Lower lobe of right lung (tissue), 2 donors: ENCODE data around the gene PRIM2. TPM values are rescaled to one million over a fixed set of nuclear protein-coding genes. Genes with fewer than 3 reads are reported as not detected.

ENCODE experiments used
- ATAC-seq, 2 donors: fragments of 200-7000 bp; cut with Tn5 transposase; one replicate each; pipeline ENCODE4 v1.9.1; 2020 to 2022; ENCODE audit warnings: mild to moderate bottlenecking in 2 of 2, moderate library complexity in 2 of 2
- DNase-seq: peaks from one replicate; pipeline ENCODE4 v3.0.0-alpha.2; 2020
- H3K27ac ChIP-seq: fragments of 200-600 bp; one replicate; pipeline ENCODE4 v1.8.0; 2022
- H3K27me3 ChIP-seq: fragments of 200-600 bp; one replicate; pipeline ENCODE4 v1.8.0; 2022; ENCODE audit warnings: low read depth
- H3K36me3 ChIP-seq: fragments of 200-600 bp; one replicate; pipeline ENCODE4 v1.8.0; 2022; ENCODE audit warnings: mild to moderate bottlenecking
- H3K4me1 ChIP-seq: fragments of 200-600 bp; one replicate; pipeline ENCODE4 v1.8.0; 2022
- H3K4me3 ChIP-seq: fragments of 200-600 bp; one replicate; pipeline ENCODE4 v1.8.0; 2022; ENCODE audit warnings: mild to moderate bottlenecking
- H3K9me3 ChIP-seq: fragments of 200-600 bp; one replicate; pipeline ENCODE4 v1.8.0; 2022
- intact Hi-C: fragments of 100-400 bp; cut with DNase I; formaldehyde crosslinking; loops from one replicate; pipeline ENCODE4 v1.11.0; 2022
- total RNA-seq: library from RNA; stranded (reverse); fragmentation: NEBNext Ultra II Directional; extraction: Animal tissue kit (Norgen Biotek cat#: 25700); gene quantifications from one replicate; pipeline ENCODE4 v1.2.1, GENCODE V29; 2021
- TF ChIP-seq, protein P1 (sequence below): fragments of 200-600 bp; IDR thresholded peaks from one replicate; pipeline ENCODE4 v1.8.0; 2022; ENCODE audit warnings: antibody characterized with exemption, mild to moderate bottlenecking
- donor health status: DM: no; HTN: yes; CAD: no; lungs with severe emphysema.

The PRIM2 gene
- total RNA-seq, 1 donor from 2014 or later: 9.1 TPM

DNA sequence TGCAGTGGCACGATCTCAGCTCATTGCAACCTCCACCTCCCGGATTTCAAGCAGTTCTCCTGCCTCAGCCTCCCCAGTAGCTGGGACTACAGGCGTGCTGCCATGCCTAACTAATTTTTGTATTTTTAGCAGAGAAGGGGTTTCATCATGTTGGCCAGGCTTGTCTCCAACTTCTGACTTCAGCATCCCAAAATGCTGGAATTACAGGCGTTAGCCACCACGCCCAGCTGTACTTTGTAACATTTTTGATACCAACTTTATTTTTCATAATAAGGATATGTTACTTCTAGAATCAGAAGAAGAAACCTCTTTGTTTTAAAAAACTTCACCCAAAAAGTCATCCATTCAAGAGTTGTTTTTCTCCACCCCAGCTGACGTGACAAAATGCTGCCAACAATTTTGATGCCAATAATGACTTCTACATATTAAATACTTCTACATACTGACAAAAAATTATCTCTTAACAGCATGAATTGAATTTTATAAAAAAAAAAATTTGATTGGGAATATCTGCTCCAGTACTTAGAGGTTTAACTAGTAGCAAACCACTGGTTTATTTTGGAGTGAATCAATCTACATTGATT, 22.5 kb upstream of the PRIM2 start:
- no peak overlapping the region for H3K4me3 ChIP-seq
- H3K27ac ChIP-seq: no peak overlapping the region
- H3K4me1 ChIP-seq: no peaks in the 10 kb centered on the region
- DNase-seq (no peak), ATAC-seq (no peak)
- intact Hi-C loops: no loop called here
- TF ChIP-seq, protein P1, sequence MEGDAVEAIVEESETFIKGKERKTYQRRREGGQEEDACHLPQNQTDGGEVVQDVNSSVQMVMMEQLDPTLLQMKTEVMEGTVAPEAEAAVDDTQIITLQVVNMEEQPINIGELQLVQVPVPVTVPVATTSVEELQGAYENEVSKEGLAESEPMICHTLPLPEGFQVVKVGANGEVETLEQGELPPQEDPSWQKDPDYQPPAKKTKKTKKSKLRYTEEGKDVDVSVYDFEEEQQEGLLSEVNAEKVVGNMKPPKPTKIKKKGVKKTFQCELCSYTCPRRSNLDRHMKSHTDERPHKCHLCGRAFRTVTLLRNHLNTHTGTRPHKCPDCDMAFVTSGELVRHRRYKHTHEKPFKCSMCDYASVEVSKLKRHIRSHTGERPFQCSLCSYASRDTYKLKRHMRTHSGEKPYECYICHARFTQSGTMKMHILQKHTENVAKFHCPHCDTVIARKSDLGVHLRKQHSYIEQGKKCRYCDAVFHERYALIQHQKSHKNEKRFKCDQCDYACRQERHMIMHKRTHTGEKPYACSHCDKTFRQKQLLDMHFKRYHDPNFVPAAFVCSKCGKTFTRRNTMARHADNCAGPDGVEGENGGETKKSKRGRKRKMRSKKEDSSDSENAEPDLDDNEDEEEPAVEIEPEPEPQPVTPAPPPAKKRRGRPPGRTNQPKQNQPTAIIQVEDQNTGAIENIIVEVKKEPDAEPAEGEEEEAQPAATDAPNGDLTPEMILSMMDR: no peak
- H3K36me3 ChIP-seq: no peaks in the 10 kb centered on the region
- no peaks in the 10 kb centered on the region for H3K9me3 ChIP-seq
- no peaks in the 10 kb centered on the region for H3K27me3 ChIP-seq

DNA sequence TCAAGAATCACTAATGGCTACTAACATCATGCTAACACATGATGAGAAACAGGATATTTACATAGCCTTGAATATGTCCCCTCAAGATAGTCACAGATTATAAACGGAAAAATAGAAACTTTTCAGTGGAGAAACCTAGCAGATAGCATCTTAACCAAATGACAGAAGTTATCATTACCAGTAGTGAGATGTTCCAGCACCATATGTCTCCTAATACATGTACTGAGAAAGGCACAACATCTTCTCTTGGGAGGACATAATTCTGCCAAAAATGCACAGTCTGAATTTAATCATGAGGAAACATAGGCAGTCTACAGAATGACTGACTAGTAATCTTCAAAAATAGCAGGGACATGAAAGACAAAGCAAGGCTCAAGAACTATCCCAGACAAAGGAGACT, 19.9 kb upstream of the PRIM2 start:
- ATAC-seq (no peak), DNase-seq (no peak)
- TF ChIP-seq, protein P1: no peak
- H3K36me3 ChIP-seq: no peaks in the 10 kb centered on the region
- peaks cover 13% of the 10 kb centered on the region for H3K4me1 ChIP-seq
- H3K27ac ChIP-seq: no peak overlapping the region
- no peak overlapping the region for H3K4me3 ChIP-seq
- H3K9me3 ChIP-seq: no peaks in the 10 kb centered on the region
- intact Hi-C loops: no loop called here
- H3K27me3 ChIP-seq: no peaks in the 10 kb centered on the region

DNA sequence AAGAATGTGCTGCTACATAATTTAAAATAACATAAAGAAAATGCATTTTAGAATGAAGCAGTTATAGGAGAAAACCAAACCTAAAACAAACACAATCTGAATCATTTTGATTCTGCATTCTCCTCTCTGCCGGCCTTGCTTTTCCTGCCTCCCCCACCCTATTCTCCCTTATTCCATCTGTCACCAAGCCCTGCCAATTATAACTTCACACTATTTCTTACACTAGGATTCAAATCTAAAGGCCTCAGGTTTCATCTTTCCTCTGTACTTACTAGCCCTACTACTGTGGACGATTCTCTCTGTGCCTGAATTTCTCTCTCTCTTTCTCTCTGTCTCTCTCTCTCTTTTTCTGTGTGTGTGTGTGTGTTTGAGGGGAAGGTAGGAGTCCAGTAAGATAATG, 18.7 kb upstream of the PRIM2 start:
- H3K27me3 ChIP-seq: no peaks in the 10 kb centered on the region
- no peak for ATAC-seq
- no peaks in the 10 kb centered on the region for H3K36me3 ChIP-seq
- no peak for DNase-seq
- peaks cover 13% of the 10 kb centered on the region for H3K4me1 ChIP-seq
- no peak overlapping the region for H3K4me3 ChIP-seq
- no peak overlapping the region for H3K27ac ChIP-seq
- TF ChIP-seq, protein P1: no peak
- no peaks in the 10 kb centered on the region for H3K9me3 ChIP-seq
- intact Hi-C loops: no loop called here

DNA sequence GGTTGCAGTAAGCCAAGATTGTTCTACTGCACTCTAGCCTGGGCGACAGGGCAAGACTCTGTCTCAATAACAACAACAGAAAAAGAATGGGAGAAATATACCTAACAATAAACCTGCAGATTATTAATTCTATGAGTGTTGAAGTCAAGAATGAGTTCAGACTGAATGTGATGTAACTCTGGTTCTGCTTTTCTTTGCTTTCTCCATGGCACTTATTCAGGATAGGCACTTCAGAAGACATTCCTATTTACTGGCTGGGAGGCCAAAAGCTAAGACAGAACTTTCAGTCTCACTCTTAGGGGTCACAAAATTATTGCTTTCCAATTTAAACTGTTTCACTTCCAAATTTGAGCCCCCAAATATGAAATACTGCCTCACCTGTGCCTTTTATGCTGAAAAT, 15.7 kb upstream of the PRIM2 start:
- H3K4me1 ChIP-seq: peaks cover 21% of the 10 kb centered on the region
- peak overlapping the region; percentile 47 for H3K27ac ChIP-seq
- intact Hi-C loops: no loop called here

DNA sequence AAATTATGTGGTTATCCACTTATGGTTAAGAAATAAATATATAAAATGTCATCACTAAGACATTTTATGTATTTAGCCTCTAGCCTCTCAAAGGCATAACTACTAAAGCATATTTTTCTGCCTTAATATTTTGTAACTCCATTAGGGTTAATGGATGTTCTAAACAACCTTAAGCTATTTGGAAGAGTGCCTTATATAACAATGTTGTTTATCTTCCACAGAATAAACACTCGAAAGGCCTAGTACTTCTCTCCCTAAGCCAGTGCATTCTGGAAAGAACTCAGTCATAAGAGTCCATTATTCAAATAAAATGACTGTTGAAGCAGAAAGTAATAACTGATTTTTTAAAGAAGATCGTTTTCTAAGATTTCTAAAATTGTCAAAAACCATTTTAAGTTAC, 15.0 kb upstream of the PRIM2 start:
- intact Hi-C loops: no loop called here
- H3K4me3 ChIP-seq: no peak overlapping the region
- ATAC-seq: peak; percentile 79 to 93
- DNase-seq: no peak
- no peaks in the 10 kb centered on the region for H3K36me3 ChIP-seq
- no peaks in the 10 kb centered on the region for H3K9me3 ChIP-seq
- peak overlapping the region; percentile 47 for H3K27ac ChIP-seq
- TF ChIP-seq, protein P1: no peak
- H3K4me1 ChIP-seq: peaks cover 21% of the 10 kb centered on the region
- no peaks in the 10 kb centered on the region for H3K27me3 ChIP-seq

More for the DNA sequence above, 15.7 kb upstream of the PRIM2 start:
- DNase-seq (no peak), ATAC-seq (peak; percentile 68 to 78)
- Histone ChIP-seq H3K4me3 (no peak overlapping the region), H3K27me3 (no peaks in the 10 kb centered on the region), H3K36me3 (no peaks in the 10 kb centered on the region), H3K9me3 (no peaks in the 10 kb centered on the region)
- TF ChIP-seq, protein P1: no peak
